HEK293 (cell line): ENCODE data around the gene FEM1A.

ENCODE experiments used
- CTCF ChIA-PET: fragments of 350-600 bp; formaldehyde crosslinking; extraction: SDS; loops from one replicate; lab custom pipeline; 2021; ENCODE audit warnings: antibody characterized with exemption; lab: Yijun Ruan, JAX
- POLR2A ChIA-PET: fragments of 300-600 bp; formaldehyde crosslinking; extraction: SDS; loops from one replicate; lab custom pipeline; 2020; ENCODE audit warnings: antibody characterized with exemption, inconsistent platforms; lab: Yijun Ruan, JAX
- H3K27ac ChIP-seq: fragments of 200-500 bp; sonication (Bioruptor generic); 2 replicates; pipeline ENCODE4 v1.5.1; 2014; ENCODE audit warnings: low read depth, low read length, control low read depth, inconsistent platforms; ENCODE audit errors: extremely low read depth
- H3K36me3 ChIP-seq, 2 experiments: fragments of 200-500 bp in 1 of 2; sonication (Bioruptor generic) in 1 of 2; 1 replicate in 1 of 2; 2 replicates in 1 of 2; pipeline ENCODE4 v1.5.1; 2014 to 2017; ENCODE audit warnings: inconsistent platforms in 2 of 2, low read length in 2 of 2; ENCODE audit not compliant: control insufficient read depth in 2 of 2, insufficient read depth in 1 of 2
- H3K4me1 ChIP-seq: fragments of 200-500 bp; sonication (Bioruptor generic); 2 replicates; pipeline ENCODE4 v1.5.1; 2014; ENCODE audit warnings: mild to moderate bottlenecking, low read length, inconsistent platforms; ENCODE audit not compliant: control insufficient read depth, insufficient read depth
- H3K4me3 ChIP-seq: 2 replicates; pipeline ENCODE4 v1.5.1; 2011; ENCODE audit warnings: low read depth, mild to moderate bottlenecking, control low read depth, low read length, moderate library complexity
- H3K9me3 ChIP-seq: fragments of 200-500 bp; sonication (Bioruptor generic); 2 replicates; pipeline ENCODE4 v1.5.1; 2014; ENCODE audit warnings: low read depth, low read length, inconsistent platforms; ENCODE audit not compliant: control insufficient read depth, insufficient read depth
- BCL11A ChIP-seq: fragments of 450-650 bp; formaldehyde crosslinking; IDR thresholded peaks from 2 replicates; pipeline ENCODE4 v1.5.1; 2016; ENCODE audit warnings: low read depth, missing biosample characterization, missing genetic modification characterization
- EGR2 ChIP-seq: fragments of 450-650 bp; formaldehyde crosslinking; IDR thresholded peaks from 2 replicates; pipeline ENCODE4 v1.5.1; 2016; ENCODE audit warnings: low read depth, missing biosample characterization, missing genetic modification characterization
- PRDM1 ChIP-seq: fragments of 450-650 bp; formaldehyde crosslinking; IDR thresholded peaks from 2 replicates; pipeline ENCODE4; 2016; ENCODE audit warnings: missing biosample characterization, missing genetic modification characterization
- ZBTB17 ChIP-seq: fragments of 450-650 bp; formaldehyde crosslinking; IDR thresholded peaks from 2 replicates; pipeline ENCODE4 v1.5.1; 2016; ENCODE audit warnings: missing biosample characterization, missing genetic modification characterization
- ZBTB20 ChIP-seq: fragments of 450-650 bp; formaldehyde crosslinking; IDR thresholded peaks from 2 replicates; pipeline ENCODE4 v1.5.1; 2016; ENCODE audit warnings: missing biosample characterization, missing genetic modification characterization
- ZBTB7A ChIP-seq: fragments of 450-650 bp; formaldehyde crosslinking; IDR thresholded peaks from 2 replicates; pipeline ENCODE4 v1.5.1; 2016; ENCODE audit warnings: low read depth, missing biosample characterization, missing genetic modification characterization
- ZFP37 ChIP-seq: fragments of 450-650 bp; formaldehyde crosslinking; IDR thresholded peaks from 2 replicates; pipeline ENCODE4 v1.5.1; 2016; ENCODE audit warnings: missing biosample characterization, missing genetic modification characterization
- ZNF121 ChIP-seq: fragments of 450-650 bp; formaldehyde crosslinking; IDR thresholded peaks from 2 replicates; pipeline ENCODE4 v1.5.1; 2016; ENCODE audit warnings: missing biosample characterization, missing genetic modification characterization
- ZNF132 ChIP-seq: fragments of 450-650 bp; formaldehyde crosslinking; IDR thresholded peaks from 2 replicates; pipeline ENCODE4 v1.5.1; 2017; ENCODE audit warnings: missing biosample characterization, missing genetic modification characterization, borderline replicate concordance
- ZNF157 ChIP-seq: fragments of 450-650 bp; formaldehyde crosslinking; IDR thresholded peaks from 2 replicates; pipeline ENCODE4 v1.5.1; 2016; ENCODE audit warnings: missing biosample characterization, missing genetic modification characterization
- ZNF184 ChIP-seq: fragments of 450-650 bp; IDR thresholded peaks from 2 replicates; pipeline ENCODE4 v1.5.1; 2018; ENCODE audit warnings: missing biosample characterization, mild to moderate bottlenecking, missing genetic modification characterization
- ZNF341 ChIP-seq: fragments of 450-650 bp; formaldehyde crosslinking; IDR thresholded peaks from 2 replicates; pipeline ENCODE4; 2016; ENCODE audit warnings: low read depth, missing biosample characterization, missing genetic modification characterization
- ZNF366 ChIP-seq: fragments of 450-650 bp; formaldehyde crosslinking; conservative IDR thresholded peaks from 2 replicates; pipeline ENCODE4 v1.5.1; 2016; ENCODE audit warnings: missing biosample characterization, missing genetic modification characterization
- ZNF530 ChIP-seq: fragments of 450-650 bp; formaldehyde crosslinking; IDR thresholded peaks from 2 replicates; pipeline ENCODE4 v1.5.1; 2016; ENCODE audit warnings: low read depth, missing biosample characterization, missing genetic modification characterization
- ZNF548 ChIP-seq: fragments of 450-650 bp; formaldehyde crosslinking; IDR thresholded peaks from 2 replicates; pipeline ENCODE4 v1.5.1; 2016; ENCODE audit warnings: missing biosample characterization, missing genetic modification characterization
- ZNF585B ChIP-seq: fragments of 450-650 bp; formaldehyde crosslinking; IDR thresholded peaks from 2 replicates; pipeline ENCODE4 v1.5.1; 2016; ENCODE audit warnings: missing biosample characterization, missing genetic modification characterization
- ZNF596 ChIP-seq: fragments of 450-650 bp; IDR thresholded peaks from 2 replicates; pipeline ENCODE4 v1.5.0; 2018; ENCODE audit warnings: missing biosample characterization, mild to moderate bottlenecking, missing genetic modification characterization, moderate library complexity
- ZNF623 ChIP-seq: fragments of 450-650 bp; formaldehyde crosslinking; IDR thresholded peaks from 2 replicates; pipeline ENCODE4 v1.5.1; 2016; ENCODE audit warnings: missing biosample characterization, missing genetic modification characterization
- ZNF654 ChIP-seq: fragments of 450-650 bp; formaldehyde crosslinking; IDR thresholded peaks from 2 replicates; pipeline ENCODE4 v1.5.1; 2016; ENCODE audit warnings: low read depth, missing biosample characterization, missing genetic modification characterization
- ZNF785 ChIP-seq: fragments of 450-650 bp; formaldehyde crosslinking; IDR thresholded peaks from 2 replicates; pipeline ENCODE4 v1.5.1; 2016; ENCODE audit warnings: missing biosample characterization, missing genetic modification characterization
- ZNF791 ChIP-seq: fragments of 450-650 bp; formaldehyde crosslinking; IDR thresholded peaks from 2 replicates; pipeline ENCODE4 v1.5.1; 2016; ENCODE audit warnings: missing biosample characterization, missing genetic modification characterization
- ZSCAN16 ChIP-seq: fragments of 450-650 bp; formaldehyde crosslinking; IDR thresholded peaks from 2 replicates; pipeline ENCODE4 v1.5.1; 2016; ENCODE audit warnings: missing biosample characterization, missing genetic modification characterization
- ZXDB ChIP-seq: fragments of 450-650 bp; formaldehyde crosslinking; IDR thresholded peaks from 2 replicates; pipeline ENCODE4 v1.5.1; 2016; ENCODE audit warnings: missing biosample characterization, missing genetic modification characterization
- TF ChIP-seq, protein P1 (sequence below): fragments of 450-650 bp; formaldehyde crosslinking; conservative IDR thresholded peaks from 2 replicates; pipeline ENCODE4 v1.5.1; 2016; ENCODE audit warnings: low read depth, missing biosample characterization, missing genetic modification characterization
- TF ChIP-seq, protein P2 (sequence below): fragments of 450-650 bp; formaldehyde crosslinking; IDR thresholded peaks from 2 replicates; pipeline ENCODE4 v1.5.1; 2016; ENCODE audit warnings: missing biosample characterization, missing genetic modification characterization
- TF ChIP-seq, protein P3 (sequence below): fragments of 450-650 bp; formaldehyde crosslinking; IDR thresholded peaks from 2 replicates; pipeline ENCODE4 v1.5.1; 2016; ENCODE audit warnings: missing biosample characterization, missing genetic modification characterization
- TF ChIP-seq, protein P4 (sequence below): fragments of 450-650 bp; IDR thresholded peaks from 2 replicates; pipeline ENCODE4 v1.5.1; 2018; ENCODE audit warnings: missing biosample characterization, missing genetic modification characterization
- TF ChIP-seq, protein P5 (sequence below): fragments of 450-650 bp; formaldehyde crosslinking; IDR thresholded peaks from 2 replicates; pipeline ENCODE4 v1.5.1; 2016; ENCODE audit warnings: missing biosample characterization, missing genetic modification characterization

FEM1A gene

DNA sequence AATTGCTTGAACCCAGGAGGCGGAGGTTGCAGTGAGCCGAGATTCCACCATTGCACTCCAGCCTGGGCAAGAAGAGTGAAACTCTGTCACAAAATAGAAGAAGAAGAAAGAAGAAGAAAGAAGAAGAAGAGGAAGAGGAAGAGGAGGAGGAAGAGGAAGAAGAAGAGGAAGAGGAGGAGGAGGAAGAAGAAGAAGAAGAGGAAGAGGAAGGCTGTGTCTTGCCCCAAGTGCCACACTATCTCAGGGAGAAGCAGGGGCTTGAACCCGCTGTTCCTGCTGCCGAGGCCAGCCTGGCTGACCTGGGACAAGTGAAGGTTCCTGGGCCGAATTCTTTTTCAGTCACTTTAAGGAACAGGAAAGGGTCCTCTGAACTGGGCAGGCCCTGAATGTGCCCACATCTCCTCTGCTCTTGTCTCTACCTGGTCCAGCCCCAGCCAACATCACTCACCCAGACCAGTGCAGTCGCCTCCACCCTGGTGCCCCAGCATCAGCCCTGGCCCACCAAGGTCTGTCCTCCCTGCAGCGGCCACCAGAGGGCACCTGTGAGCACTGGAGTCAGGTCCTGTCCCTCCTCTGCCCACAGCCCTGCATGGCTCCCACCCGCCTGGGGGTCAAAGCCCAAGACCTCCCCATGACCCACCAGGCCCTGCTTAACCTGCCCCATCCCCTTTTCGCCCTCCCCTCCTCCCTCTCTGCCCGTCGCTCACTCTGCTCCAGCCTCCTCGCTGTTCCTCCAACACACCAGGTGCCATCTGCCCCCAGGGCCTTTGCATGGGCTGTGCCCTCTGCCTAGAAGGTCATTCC, 20.0 kb downstream of the FEM1A start (continued):
- TF ChIP-seq ZBTB17 (0 out of 2 replicates have a peak, but pooled peaks have one; percentile 19), EGR2 (peak; percentile 67), ZNF157 (no peak), ZNF548 (no peak), ZNF623 (peak; percentile 100), ZNF341 (tag by site-specific recombination) (peak; percentile 51), BCL11A (tag by site-specific recombination) (peak; percentile 85), ZBTB20 (tag by site-specific recombination) (no peak), ZNF132 (no peak), ZNF791 (tag by site-specific recombination) (no peak), ZFP37 (tag by site-specific recombination) (no peak), ZNF585B (tag by site-specific recombination) (no peak), ZXDB (tag by site-specific recombination) (0 out of 2 replicates have a peak, but pooled peaks have one; percentile 43), ZNF121 (tag by site-specific recombination) (0 out of 2 replicates have a peak, but pooled peaks have one; percentile 22), ZNF654 (peak; percentile 36)
- TF ChIP-seq, protein P1, sequence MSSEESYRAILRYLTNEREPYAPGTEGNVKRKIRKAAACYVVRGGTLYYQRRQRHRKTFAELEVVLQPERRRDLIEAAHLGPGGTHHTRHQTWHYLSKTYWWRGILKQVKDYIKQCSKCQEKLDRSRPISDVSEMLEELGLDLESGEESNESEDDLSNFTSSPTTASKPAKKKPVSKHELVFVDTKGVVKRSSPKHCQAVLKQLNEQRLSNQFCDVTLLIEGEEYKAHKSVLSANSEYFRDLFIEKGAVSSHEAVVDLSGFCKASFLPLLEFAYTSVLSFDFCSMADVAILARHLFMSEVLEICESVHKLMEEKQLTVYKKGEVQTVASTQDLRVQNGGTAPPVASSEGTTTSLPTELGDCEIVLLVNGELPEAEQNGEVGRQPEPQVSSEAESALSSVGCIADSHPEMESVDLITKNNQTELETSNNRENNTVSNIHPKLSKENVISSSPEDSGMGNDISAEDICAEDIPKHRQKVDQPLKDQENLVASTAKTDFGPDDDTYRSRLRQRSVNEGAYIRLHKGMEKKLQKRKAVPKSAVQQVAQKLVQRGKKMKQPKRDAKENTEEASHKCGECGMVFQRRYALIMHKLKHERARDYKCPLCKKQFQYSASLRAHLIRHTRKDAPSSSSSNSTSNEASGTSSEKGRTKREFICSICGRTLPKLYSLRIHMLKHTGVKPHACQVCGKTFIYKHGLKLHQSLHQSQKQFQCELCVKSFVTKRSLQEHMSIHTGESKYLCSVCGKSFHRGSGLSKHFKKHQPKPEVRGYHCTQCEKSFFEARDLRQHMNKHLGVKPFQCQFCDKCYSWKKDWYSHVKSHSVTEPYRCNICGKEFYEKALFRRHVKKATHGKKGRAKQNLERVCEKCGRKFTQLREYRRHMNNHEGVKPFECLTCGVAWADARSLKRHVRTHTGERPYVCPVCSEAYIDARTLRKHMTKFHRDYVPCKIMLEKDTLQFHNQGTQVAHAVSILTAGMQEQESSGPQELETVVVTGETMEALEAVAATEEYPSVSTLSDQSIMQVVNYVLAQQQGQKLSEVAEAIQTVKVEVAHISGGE, result no peak
- TF ChIP-seq, protein P2, sequence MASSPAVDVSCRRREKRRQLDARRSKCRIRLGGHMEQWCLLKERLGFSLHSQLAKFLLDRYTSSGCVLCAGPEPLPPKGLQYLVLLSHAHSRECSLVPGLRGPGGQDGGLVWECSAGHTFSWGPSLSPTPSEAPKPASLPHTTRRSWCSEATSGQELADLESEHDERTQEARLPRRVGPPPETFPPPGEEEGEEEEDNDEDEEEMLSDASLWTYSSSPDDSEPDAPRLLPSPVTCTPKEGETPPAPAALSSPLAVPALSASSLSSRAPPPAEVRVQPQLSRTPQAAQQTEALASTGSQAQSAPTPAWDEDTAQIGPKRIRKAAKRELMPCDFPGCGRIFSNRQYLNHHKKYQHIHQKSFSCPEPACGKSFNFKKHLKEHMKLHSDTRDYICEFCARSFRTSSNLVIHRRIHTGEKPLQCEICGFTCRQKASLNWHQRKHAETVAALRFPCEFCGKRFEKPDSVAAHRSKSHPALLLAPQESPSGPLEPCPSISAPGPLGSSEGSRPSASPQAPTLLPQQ, result 0 out of 2 replicates have a peak, but pooled peaks have one; percentile 16
- TF ChIP-seq, protein P3, sequence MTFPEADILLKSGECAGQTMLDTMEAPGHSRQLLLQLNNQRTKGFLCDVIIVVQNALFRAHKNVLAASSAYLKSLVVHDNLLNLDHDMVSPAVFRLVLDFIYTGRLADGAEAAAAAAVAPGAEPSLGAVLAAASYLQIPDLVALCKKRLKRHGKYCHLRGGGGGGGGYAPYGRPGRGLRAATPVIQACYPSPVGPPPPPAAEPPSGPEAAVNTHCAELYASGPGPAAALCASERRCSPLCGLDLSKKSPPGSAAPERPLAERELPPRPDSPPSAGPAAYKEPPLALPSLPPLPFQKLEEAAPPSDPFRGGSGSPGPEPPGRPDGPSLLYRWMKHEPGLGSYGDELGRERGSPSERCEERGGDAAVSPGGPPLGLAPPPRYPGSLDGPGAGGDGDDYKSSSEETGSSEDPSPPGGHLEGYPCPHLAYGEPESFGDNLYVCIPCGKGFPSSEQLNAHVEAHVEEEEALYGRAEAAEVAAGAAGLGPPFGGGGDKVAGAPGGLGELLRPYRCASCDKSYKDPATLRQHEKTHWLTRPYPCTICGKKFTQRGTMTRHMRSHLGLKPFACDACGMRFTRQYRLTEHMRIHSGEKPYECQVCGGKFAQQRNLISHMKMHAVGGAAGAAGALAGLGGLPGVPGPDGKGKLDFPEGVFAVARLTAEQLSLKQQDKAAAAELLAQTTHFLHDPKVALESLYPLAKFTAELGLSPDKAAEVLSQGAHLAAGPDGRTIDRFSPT, result peak; percentile 95

DNA sequence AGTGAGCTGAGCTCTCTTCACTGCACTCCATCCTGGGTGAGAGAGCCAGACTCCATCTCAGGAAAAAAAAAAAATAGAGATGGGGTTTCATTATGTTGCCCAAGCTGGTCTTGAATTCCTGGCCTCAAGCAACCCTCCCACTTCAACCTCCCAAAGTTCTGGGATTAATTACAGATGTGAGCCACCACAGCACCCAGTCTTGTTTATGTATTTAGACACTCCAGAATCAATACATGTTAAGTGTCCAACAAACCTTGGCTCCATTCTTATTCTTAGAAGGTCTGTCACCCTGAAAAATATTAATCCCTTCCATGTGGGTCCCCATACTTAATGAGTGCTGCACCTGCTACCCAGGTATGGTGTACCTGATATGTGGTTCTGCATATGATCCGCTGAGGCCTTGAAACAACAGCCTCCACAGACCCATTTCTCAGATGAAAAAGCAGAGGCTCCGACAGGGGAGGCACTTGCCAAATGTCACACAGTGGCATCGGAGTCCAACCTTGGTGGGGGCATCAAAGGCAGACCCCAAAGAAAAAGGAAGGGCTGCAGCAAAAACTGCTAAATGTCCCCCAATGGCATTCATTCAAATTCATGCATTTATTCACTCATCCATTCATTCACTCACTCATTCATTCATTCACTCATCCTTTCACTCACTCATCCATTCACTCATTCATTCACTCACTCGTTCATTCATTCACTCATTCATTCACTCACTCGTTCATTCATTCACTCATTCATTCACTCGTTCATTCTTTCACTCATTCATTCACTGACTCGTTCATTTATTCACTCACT, 23.3 kb downstream of the FEM1A start:
- CTCF ChIA-PET, result interaction anchor here (0.6 to 6.7 kb wide), 4 partner anchors 35 to 248 kb away, joined by 3 to 171 read pairs (median 4); no protein-coding TSS in a partner anchor
- TF ChIP-seq ZNF785 (tag by site-specific recombination) (peak; percentile 16; the same call in 1 of the 2 replicates), ZNF132 (no peak), PRDM1 (tag by site-specific recombination) (peak; percentile 72), ZNF366 (tag by site-specific recombination) (peak; percentile 98), ZNF184 (tag by site-specific recombination) (no peak), ZBTB7A (tag by site-specific recombination) (no peak), ZNF530 (tag by site-specific recombination) (no peak), ZNF596 (tag by site-specific recombination) (peak; percentile 81), ZSCAN16 (tag by site-specific recombination) (peak; percentile 86; the same call in 1 of the 2 replicates)
- TF ChIP-seq, protein P4, sequence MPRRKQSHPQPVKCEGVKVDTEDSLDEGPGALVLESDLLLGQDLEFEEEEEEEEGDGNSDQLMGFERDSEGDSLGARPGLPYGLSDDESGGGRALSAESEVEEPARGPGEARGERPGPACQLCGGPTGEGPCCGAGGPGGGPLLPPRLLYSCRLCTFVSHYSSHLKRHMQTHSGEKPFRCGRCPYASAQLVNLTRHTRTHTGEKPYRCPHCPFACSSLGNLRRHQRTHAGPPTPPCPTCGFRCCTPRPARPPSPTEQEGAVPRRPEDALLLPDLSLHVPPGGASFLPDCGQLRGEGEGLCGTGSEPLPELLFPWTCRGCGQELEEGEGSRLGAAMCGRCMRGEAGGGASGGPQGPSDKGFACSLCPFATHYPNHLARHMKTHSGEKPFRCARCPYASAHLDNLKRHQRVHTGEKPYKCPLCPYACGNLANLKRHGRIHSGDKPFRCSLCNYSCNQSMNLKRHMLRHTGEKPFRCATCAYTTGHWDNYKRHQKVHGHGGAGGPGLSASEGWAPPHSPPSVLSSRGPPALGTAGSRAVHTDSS (tag by site-specific recombination), result no peak
- TF ChIP-seq, protein P5, sequence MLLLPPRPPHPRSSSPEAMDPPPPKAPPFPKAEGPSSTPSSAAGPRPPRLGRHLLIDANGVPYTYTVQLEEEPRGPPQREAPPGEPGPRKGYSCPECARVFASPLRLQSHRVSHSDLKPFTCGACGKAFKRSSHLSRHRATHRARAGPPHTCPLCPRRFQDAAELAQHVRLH (tag by site-specific recombination), result peak; percentile 97

More for the DNA sequence above, 23.3 kb downstream of the FEM1A start:
- H3K4me1 ChIP-seq, result no peaks in the 10 kb centered on the region
- POLR2A ChIA-PET, result interaction anchor here (0.6 kb wide), 1 partner anchor 217 kb away, joined by 6 read pairs; no protein-coding TSS in a partner anchor
- H3K4me3 ChIP-seq, result no peak overlapping the region
- no peak overlapping the region for H3K27ac ChIP-seq
- H3K9me3 ChIP-seq, result no peaks in the 10 kb centered on the region
- H3K36me3 ChIP-seq, result peaks cover 0 to 13% of the 10 kb centered on the region in 2 experiments; a peak in 1 of 3 replicates
